Vagina (tissue), 2 donors: ENCODE data around the gene EIF2B4.

Experiments used
- POLR2A ChIP-seq, 2 donors: fragments of 450-650 bp; IDR thresholded peaks; one replicate each; pipeline ENCODE4 v1.6.1; 2017; ENCODE audit warnings: antibody characterized with exemption in 2 of 2, mild to moderate bottlenecking in 2 of 2, moderate library complexity in 2 of 2
- POLR2AphosphoS5 ChIP-seq, 2 donors: sonication (generic); formaldehyde crosslinking; IDR thresholded peaks; one replicate each; pipeline ENCODE4 v1.9.0; 2017; ENCODE audit warnings: antibody characterized with exemption in 2 of 2, mild to moderate bottlenecking in 2 of 2, low read depth in 1 of 2; ENCODE audit not compliant: insufficient read depth in 1 of 2
- TF ChIP-seq, protein P1 (sequence below), 3 experiments: fragments of 450-650 bp in 2 of 3; fragments of 200-600 bp in 1 of 3; sonication (generic) in 1 of 3; IDR thresholded peaks; one replicate each; pipeline ENCODE4 v1.5.1; 2017 to 2019; ENCODE audit warnings: antibody characterized with exemption in 3 of 3, mild to moderate bottlenecking in 2 of 3, moderate library complexity in 2 of 3

DNA sequence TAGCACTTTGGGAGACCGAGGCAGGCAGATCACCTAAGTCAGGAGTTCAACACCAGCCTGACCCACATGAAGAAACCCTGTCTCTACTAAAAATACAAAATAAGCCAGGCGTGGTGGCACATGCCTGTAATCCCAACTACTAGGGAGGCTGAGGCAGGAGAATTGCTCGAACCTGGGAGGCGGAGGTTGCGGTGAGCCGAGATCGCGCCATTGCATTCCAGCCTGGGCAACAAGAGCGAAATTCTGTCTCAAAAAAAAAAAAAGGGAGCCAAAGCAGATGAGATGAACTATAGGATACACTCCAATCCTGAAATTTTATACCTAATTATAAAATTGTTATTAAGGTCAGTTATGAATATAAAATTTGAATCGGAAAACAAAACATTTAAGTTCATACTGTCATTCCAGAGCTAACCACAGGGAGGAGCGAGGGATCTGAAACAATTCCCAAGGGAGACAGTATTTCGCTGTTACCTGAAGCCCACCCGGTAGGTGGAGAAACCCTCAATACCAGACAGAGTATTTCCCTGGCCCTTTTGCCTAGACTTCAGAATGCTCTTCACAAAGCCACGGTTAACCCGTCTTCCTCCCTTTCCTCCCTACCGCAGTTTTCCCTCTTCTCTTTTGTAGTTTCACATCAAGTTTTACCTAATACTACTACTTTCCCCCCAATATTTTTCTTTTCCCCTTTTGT lies 37.8 kb upstream of the EIF2B4 start:
- TF ChIP-seq, protein P1, sequence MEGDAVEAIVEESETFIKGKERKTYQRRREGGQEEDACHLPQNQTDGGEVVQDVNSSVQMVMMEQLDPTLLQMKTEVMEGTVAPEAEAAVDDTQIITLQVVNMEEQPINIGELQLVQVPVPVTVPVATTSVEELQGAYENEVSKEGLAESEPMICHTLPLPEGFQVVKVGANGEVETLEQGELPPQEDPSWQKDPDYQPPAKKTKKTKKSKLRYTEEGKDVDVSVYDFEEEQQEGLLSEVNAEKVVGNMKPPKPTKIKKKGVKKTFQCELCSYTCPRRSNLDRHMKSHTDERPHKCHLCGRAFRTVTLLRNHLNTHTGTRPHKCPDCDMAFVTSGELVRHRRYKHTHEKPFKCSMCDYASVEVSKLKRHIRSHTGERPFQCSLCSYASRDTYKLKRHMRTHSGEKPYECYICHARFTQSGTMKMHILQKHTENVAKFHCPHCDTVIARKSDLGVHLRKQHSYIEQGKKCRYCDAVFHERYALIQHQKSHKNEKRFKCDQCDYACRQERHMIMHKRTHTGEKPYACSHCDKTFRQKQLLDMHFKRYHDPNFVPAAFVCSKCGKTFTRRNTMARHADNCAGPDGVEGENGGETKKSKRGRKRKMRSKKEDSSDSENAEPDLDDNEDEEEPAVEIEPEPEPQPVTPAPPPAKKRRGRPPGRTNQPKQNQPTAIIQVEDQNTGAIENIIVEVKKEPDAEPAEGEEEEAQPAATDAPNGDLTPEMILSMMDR (IDR thresholded peaks at IDR 0.05), result peak in 1 of 3 experiments; percentile 21
- TF ChIP-seq POLR2A (IDR thresholded peaks at IDR 0.05) (no peak), POLR2AphosphoS5 (IDR thresholded peaks at IDR 0.05; ENCODE audit: insufficient read depth in 1 of 2, low read depth in 1 of 2) (no peak)
